Measurements from ENCODE around the gene SPTAN1.

SPTAN1 gene

GRCh38 chr9:128603697-128604096, 51.3 kb downstream of the SPTAN1 start:
- H4K20me1 ChIP-seq (ENCODE audit: insufficient read depth, low read length) = no peaks in the 10 kb centered on the region
- no peaks in the 10 kb centered on the region for H3F3A ChIP-seq (ENCODE audit: insufficient read depth, low read length)
- no peaks in the 10 kb centered on the region for H3K4me1 ChIP-seq (ENCODE audit: low read length)
- H2AFZ ChIP-seq (ENCODE audit: low read length) = no peak overlapping the region
- H3K9ac ChIP-seq (ENCODE audit: low read length) = no peak overlapping the region
- no peak for TF ChIP-seq EZH2 (optimal IDR thresholded peaks at IDR 0.05; ENCODE audit: low read depth, low read length)
- TF ChIP-seq EZH2phosphoT487 (IDR thresholded peaks at IDR 0.05; ENCODE audit: low read length) = no peak
- TF ChIP-seq CTCF (IDR thresholded peaks at IDR 0.05; ENCODE audit: low read length) = no peak
- H3K9me3 ChIP-seq (replicated peaks; ENCODE audit: insufficient read depth, low read length) = no peaks in the 10 kb centered on the region
- H3K79me2 ChIP-seq (ENCODE audit: low read length) = no peaks in the 10 kb centered on the region
- no peaks in the 10 kb centered on the region for H3K9me2 ChIP-seq (replicated peaks; ENCODE audit: insufficient read depth, low read length)
- H3K27me3 ChIP-seq (replicated peaks; ENCODE audit: insufficient read depth, low read length) = no peaks in the 10 kb centered on the region
- no peak overlapping the region for H3K4me3 ChIP-seq (ENCODE audit: low read length)
- H3K27ac ChIP-seq (ENCODE audit: low read length) = no peak overlapping the region
- no peak overlapping the region for H3K4me2 ChIP-seq (ENCODE audit: low read depth, low read length)
- H3K36me3 ChIP-seq (replicated peaks; ENCODE audit: insufficient read depth, low read length) = peaks cover 6% of the 10 kb centered on the region
- DNase-seq = no peak

- no peak overlapping the region for H3K4me2 ChIP-seq (ENCODE audit: low read depth, low read length)
- H3K4me3 ChIP-seq (ENCODE audit: low read length) = no peak overlapping the region
- H2AFZ ChIP-seq (ENCODE audit: low read length) = no peak overlapping the region
- H3K9ac ChIP-seq (ENCODE audit: low read length) = no peak overlapping the region
- no peaks in the 10 kb centered on the region for H3K9me2 ChIP-seq (replicated peaks; ENCODE audit: insufficient read depth, low read length)
- peaks cover 11% of the 10 kb centered on the region for H3K36me3 ChIP-seq (replicated peaks; ENCODE audit: insufficient read depth, low read length)
- no peaks in the 10 kb centered on the region for H4K20me1 ChIP-seq (ENCODE audit: insufficient read depth, low read length)
- H3K4me1 ChIP-seq (ENCODE audit: low read length) = no peaks in the 10 kb centered on the region
- no peaks in the 10 kb centered on the region for H3F3A ChIP-seq (ENCODE audit: insufficient read depth, low read length)
- H3K79me2 ChIP-seq (ENCODE audit: low read length) = no peaks in the 10 kb centered on the region
- no peak for DNase-seq
- H3K27me3 ChIP-seq (replicated peaks; ENCODE audit: insufficient read depth, low read length) = no peaks in the 10 kb centered on the region
- no peak overlapping the region for H3K27ac ChIP-seq (ENCODE audit: low read length)
- TF ChIP-seq CTCF (IDR thresholded peaks at IDR 0.05; ENCODE audit: low read length) (no peak), EZH2phosphoT487 (IDR thresholded peaks at IDR 0.05; ENCODE audit: low read length) (no peak), EZH2 (optimal IDR thresholded peaks at IDR 0.05; ENCODE audit: low read depth, low read length) (no peak)
- no peaks in the 10 kb centered on the region for H3K9me3 ChIP-seq (replicated peaks; ENCODE audit: insufficient read depth, low read length)
Measured at GRCh38 chr9:128607642-128608350, 55.4 kb downstream of the SPTAN1 start.

- Histone ChIP-seq H3K27me3 (replicated peaks; ENCODE audit: insufficient read depth, low read length) (no peaks in the 10 kb centered on the region), H3K9ac (ENCODE audit: low read length) (no peak overlapping the region), H3K4me1 (ENCODE audit: low read length) (no peaks in the 10 kb centered on the region), H3K9me2 (replicated peaks; ENCODE audit: insufficient read depth, low read length) (no peaks in the 10 kb centered on the region), H4K20me1 (ENCODE audit: insufficient read depth, low read length) (no peaks in the 10 kb centered on the region), H3F3A (ENCODE audit: insufficient read depth, low read length) (no peaks in the 10 kb centered on the region), H3K4me2 (ENCODE audit: low read depth, low read length) (no peak overlapping the region), H3K4me3 (ENCODE audit: low read length) (no peak overlapping the region), H2AFZ (ENCODE audit: low read length) (no peak overlapping the region), H3K27ac (ENCODE audit: low read length) (no peak overlapping the region), H3K36me3 (replicated peaks; ENCODE audit: insufficient read depth, low read length) (peaks cover 18% of the 10 kb centered on the region), H3K79me2 (ENCODE audit: low read length) (no peaks in the 10 kb centered on the region), H3K9me3 (replicated peaks; ENCODE audit: insufficient read depth, low read length) (no peaks in the 10 kb centered on the region)
- no peak for DNase-seq
- TF ChIP-seq EZH2phosphoT487 (IDR thresholded peaks at IDR 0.05; ENCODE audit: low read length) = no peak
- no peak for TF ChIP-seq CTCF (IDR thresholded peaks at IDR 0.05; ENCODE audit: low read length)
- TF ChIP-seq EZH2 (optimal IDR thresholded peaks at IDR 0.05; ENCODE audit: low read depth, low read length) = no peak
Measured at GRCh38 chr9:128610897-128611296, 58.5 kb downstream of the SPTAN1 start.
